Hypothalamus (tissue), 51 donors: Measurements from ENCODE around the gene MTMR1.

Experiments used
- DNase-seq, 51 donors: peaks; one replicate each; lab custom pipeline; 2025; lab: John Stamatoyannopoulos, UW

The MTMR1 gene

DNA sequence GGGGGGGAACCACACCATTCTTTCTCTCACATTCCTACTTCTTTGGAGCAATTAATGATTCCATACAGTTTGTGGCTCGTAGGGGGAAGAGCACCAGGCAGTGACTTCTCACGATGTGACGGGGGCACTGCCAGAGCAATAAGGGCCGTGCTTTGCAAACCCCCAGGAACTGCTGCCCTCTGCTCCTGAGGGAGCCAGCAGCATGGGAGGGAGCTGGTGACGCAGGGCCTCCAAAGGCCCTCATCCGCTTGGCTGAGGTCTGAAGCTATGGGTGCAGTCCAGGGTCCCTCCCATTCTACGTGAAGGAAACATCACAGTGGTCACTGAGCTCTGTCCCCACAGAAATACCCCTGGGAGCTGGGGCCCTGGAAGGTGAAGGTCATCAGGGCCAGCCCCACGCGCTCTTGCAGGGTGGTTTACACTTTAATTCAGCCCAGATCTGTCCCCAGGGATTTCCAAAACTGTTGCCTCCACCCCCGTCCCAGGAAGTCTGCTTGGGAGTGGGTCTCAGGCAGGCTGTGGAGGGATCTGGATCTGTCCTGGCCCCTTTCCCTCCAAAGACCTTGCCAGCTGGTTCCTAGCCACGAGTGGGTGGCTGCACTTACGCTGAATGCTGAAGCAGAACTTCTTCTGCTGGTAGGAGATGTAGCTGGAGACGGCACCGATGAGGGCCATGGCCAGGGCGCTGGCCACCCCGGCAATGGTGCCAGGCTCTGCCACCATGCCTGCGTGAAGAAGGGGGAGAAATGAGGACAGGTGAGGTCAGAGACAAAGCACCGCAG, 82.6 kb downstream of the MTMR1 start:
- DNase-seq = no peak

DNA sequence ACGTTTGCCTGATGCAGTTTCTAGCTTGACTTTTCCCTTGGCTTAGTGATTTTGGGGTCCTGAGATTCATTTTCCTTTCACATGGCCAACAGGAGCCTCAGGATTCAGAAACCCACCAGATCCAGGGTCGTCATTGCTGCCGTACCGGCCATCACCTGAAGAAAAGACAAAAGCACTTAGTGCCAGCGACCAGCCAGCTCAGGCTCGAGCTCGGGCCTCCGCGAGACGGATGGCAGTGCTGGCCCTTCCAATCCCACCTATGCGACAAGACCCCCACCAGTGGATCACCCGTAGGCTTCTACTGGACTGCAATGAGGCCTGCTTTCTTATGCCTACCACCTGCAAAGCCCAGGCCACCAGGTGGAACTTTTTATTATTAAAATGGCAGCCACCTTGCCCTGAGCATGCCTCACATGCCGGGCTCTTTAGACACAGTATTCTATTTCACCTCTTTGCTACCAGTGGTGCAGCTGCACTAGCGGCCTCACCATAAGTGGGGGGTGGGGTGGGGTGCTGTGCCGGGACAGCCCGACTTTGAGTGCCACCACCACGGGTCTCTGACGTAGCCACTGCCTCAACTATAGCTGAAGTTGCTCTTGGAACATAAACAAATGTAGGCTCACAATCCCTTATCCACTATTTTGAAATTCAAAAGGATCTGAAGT, 84.3 kb downstream of the MTMR1 start:
- no peak for DNase-seq

DNA sequence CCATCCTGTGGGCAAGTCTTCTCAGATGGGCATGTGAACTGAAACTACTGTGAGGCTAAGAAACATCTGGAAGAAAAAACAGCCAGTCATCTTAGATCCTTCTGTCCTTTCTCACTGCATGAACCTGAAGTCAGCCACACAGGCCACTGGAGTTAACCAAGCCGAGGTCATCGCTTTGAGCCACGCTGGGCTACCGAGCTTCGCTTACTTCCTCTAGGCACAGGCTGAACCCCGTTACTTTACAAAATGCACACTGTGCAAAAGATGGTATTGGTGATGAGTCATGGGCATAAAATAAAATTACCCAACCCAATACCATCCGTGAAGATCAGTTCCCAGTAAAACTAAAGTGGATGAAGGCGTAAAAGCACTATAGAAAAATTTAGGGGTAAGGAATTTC, 86.2 kb downstream of the MTMR1 start:
- DNase-seq = no peak

DNA sequence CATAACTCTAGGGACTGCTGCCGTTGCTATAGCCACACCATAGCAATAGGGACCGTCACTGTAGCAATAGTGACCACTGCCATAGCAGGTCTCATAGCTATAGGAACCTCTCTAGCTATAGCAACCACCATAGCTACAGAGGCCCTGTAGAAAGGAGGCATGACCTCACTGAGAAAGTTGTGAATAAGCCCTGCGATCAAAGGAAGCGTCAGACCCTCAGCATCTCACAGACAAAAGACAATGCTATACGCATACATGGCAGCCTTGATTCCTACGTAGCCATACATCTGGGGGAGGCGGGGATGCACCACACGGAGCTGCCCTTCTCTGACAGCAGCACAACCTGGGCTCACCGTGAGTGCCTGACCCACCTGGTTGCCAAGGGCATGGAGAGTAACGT, 88.5 kb downstream of the MTMR1 start:
- no peak for DNase-seq

DNA sequence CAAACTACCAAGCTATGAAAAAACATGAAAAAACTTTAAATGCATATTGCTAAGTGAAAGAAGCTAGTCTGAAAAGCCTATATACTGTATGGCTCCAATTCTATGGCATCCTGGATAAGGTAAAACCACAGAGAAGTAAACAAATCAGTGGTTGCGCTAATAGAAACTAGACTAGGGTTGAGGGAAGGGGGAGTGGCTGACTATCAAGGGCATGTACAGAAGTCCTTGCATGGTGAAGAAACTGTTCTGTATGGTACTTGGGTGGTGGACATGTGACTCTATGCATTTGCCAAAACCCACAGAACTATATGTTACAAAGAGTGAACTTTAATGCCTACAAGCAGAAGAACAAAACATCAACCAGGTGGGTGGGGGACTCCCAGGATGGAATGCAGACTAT, 96.8 kb downstream of the MTMR1 start:
- no peak for DNase-seq

DNA sequence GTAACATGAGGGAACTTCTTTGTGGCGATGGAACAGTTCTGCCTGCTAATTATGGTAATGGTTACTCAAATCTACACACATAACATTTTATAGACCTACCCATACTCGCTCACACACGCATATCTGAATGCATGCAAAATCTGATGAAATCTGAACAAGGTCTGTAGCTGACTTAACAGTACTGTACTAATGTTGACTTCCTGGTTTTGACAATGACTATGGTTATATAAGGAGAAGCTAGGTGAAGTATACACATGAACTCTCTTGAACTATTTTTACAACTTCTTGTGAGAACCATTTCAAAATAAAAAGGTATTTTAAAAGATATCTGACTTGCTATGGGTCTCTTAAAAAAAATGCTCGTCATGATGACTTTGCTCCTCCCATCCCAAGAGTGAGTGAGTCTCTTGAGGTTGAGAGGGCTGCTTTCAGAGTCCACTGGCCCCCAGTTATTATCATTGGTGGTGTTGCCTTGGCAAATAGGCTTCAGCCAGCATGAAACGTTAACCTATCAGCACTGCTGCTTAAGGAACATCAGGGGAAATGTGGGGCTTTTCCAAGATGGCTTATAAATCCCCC, 99.8 kb downstream of the MTMR1 start:
- DNase-seq = no peak

DNA sequence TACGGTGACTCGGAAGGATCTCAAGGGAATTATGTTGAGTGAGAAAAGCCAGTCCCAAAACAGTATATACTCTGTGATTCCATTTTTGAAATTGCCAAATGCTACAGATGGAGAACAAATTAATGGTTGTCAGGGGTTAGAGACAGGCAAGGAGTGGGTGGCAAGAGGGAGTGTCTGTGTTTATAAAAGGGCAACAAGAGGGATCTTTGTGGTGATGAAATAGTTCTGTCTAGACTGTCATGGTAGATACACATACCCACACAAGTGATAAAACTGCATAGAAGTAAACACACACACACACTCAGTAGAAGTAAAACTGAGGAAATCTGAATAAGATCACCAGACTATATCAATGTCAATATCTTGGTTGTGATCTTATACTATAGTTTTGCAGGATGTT, 112.5 kb downstream of the MTMR1 start:
- no peak for DNase-seq

DNA sequence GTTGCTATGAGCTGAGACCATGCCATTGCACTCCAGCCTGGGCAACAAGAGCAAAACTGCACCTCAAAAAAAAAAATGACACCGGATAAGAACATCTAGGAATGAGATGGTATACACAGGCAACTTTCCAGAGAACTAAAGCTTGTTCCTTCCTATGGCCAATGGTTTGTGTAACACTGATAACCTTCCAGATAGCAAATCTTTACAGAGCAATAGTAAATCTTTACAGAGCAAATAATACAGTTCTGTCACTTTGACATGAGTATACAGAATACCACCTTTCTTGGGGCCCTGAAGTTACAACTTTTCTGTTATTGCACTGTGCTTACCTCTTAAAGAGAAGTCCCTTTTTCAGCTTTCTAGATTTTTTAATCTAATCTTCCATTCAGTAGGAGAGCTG, 113.6 kb downstream of the MTMR1 start:
- no peak for DNase-seq

DNA sequence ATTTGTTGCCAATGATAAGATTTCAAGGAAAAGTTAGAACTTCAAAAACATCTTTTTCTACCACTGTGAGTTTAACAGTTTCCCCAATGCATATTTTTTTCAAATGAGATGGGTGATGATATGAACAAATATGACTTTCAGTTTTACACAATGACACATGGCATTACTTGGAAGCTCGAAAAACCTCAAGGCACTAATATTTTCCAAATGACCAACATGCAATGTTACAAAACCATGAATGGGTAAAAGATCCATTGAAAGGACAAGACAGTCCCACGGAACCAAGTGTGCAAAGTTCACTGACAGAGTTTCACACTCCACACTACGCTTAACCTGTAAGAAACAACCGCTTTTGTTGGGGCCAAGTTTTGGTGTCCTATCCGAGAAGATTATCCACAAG, 120.7 kb downstream of the MTMR1 start:
- no peak for DNase-seq
